Measurements from ENCODE around the gene IL1RAP.

DNA sequence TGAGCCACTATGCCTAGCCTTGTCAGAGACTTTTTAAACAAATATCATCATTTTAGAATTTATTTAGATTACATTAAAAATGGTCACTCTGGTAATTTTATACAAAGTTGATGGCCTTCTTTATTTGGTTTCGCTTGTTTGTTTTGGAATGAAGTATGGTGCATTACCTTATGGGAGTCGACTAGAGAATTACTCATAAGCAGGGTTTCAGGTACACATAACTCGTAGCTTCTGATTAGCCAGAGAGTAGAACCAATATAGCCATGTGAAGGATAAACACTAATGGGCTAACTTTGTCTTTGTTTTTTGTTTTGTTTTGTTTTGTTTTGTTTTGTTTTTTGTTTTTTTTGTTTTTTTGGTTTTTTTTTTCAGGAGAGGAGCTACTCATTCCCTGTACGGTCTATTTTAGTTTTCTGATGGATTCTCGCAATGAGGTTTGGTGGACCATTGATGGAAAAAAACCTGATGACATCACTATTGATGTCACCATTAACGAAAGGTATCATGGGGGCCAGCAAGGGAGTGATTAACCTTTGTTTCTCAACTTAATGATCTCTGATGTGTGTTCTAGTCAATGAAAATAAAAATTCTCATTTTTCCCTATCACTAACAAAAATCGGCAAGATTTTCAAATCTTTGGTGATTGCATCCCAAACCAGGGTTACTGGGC lies 113.2 kb downstream of the IL1RAP start:
- TF ChIP-seq NCOA2 (IDR thresholded peaks at IDR 0.05; ENCODE audit: partially characterized antibody in 2 of 2) (no peak), KAT7 (CRISPR knock-in tag; IDR thresholded peaks at IDR 0.05; ENCODE audit: borderline replicate concordance) (no peak), SNIP1 (IDR thresholded peaks at IDR 0.05; ENCODE audit: low read depth) (no peak), ZNF274 (IDR thresholded peaks at IDR 0.05; ENCODE audit: borderline replicate concordance, low read depth, low read length) (no peak)
- TF ChIP-seq, protein P1, sequence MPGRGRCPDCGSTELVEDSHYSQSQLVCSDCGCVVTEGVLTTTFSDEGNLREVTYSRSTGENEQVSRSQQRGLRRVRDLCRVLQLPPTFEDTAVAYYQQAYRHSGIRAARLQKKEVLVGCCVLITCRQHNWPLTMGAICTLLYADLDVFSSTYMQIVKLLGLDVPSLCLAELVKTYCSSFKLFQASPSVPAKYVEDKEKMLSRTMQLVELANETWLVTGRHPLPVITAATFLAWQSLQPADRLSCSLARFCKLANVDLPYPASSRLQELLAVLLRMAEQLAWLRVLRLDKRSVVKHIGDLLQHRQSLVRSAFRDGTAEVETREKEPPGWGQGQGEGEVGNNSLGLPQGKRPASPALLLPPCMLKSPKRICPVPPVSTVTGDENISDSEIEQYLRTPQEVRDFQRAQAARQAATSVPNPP (IDR thresholded peaks at IDR 0.05; ENCODE audit: borderline replicate concordance, insufficient read depth, insufficient read length): no peak
